ENCODE measurements around the gene TMEM183A. TPM values are rescaled to one million over a fixed set of nuclear protein-coding genes. Genes with fewer than 3 reads are reported as not detected.

The TMEM183A gene
- total and polyA plus RNA-seq, 2 of the 4 experiments (the other 2 are of a cell fraction) = 56.8 to 63.1 TPM

DNA sequence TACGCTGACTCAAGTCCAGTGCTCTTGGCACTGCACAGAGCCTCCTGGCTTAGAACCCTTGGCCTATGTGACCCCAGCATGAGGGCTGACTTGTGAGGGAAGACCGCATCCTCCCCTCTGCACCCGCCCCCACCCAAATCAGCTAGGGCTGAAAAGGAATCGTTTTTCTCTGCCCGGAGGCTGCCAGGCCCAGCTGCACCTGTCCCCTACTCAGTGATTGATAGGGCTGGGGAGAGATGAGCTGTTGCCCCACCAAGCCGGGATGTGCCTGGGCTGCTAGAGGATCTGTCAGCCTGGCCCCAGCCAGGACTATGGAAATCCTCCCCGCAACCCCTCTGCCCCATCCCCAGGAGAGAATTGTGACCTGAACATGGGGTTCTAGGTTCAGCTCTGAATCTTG lies 58.0 kb downstream of the TMEM183A start:
- Histone ChIP-seq H4K8ac (ENCODE audit: low read depth in 2 of 2, low read length in 2 of 2) (no peak overlapping the region), H3K9ac (ENCODE audit: low read depth, low read length) (no peak overlapping the region), H3K56ac (ENCODE audit: extremely low read depth, insufficient read depth, low read length) (no peak overlapping the region), H3K9me3 (ENCODE audit: control insufficient read depth, insufficient read depth, low read length) (no peaks in the 10 kb centered on the region), H3K18ac (ENCODE audit: low read depth, low read length) (no peak overlapping the region), H3K79me1 (ENCODE audit: low read depth in 1 of 2, low read length in 2 of 2) (no peaks in the 10 kb centered on the region), H4K5ac (ENCODE audit: low read depth, low read length) (no peak overlapping the region), H2BK15ac (ENCODE audit: low read depth, low read length) (no peak overlapping the region), H4K20me1 (ENCODE audit: insufficient read depth, low read length) (no peaks in the 10 kb centered on the region; the same call in 1 of the 2 replicates), H3K27ac (ENCODE audit: insufficient read depth, low read length) (no peak overlapping the region), H3K14ac (replicated peaks; ENCODE audit: low read depth, low read length) (no peak overlapping the region), H3K27me3 (ENCODE audit: control insufficient read depth, insufficient read depth, low read length) (no peaks in the 10 kb centered on the region; the same call in 1 of the 2 replicates), H3K4ac (ENCODE audit: low read depth, low read length) (no peak overlapping the region), H3K36me3 (ENCODE audit: control insufficient read depth, insufficient read depth, low read length) (peaks cover 14% of the 10 kb centered on the region), H2BK120ac (ENCODE audit: low read depth, low read length) (no peak overlapping the region), H2AK5ac (ENCODE audit: low read depth, low read length) (no peak overlapping the region), H2AK9ac (replicated peaks; ENCODE audit: low read depth, low read length, poor library complexity) (no peak overlapping the region), H2BK20ac (ENCODE audit: low read depth, low read length) (no peak overlapping the region), H2BK5ac (ENCODE audit: low read depth, low read length, poor library complexity, severe bottlenecking) (no peak overlapping the region), H3K23ac (ENCODE audit: low read depth, low read length) (no peak overlapping the region), H3K4me3 (ENCODE audit: insufficient read depth, low read depth, low read length) (no peak overlapping the region), H4K91ac (ENCODE audit: insufficient read depth, low read depth, low read length) (no peak overlapping the region), H3K4me1 (ENCODE audit: control insufficient read depth, insufficient read depth, low read length) (no peaks in the 10 kb centered on the region), H2AFZ (replicated peaks; ENCODE audit: low read length, poor library complexity) (no peak overlapping the region), H3K4me2 (ENCODE audit: low read depth, low read length) (no peak overlapping the region), H3K9me1 (ENCODE audit: insufficient read depth, low read length) (no peaks in the 10 kb centered on the region)
- ATAC-seq (ENCODE audit: low read depth) = no peak
- WGBS, 2 experiments (ENCODE audit: extremely low coverage in 2 of 2, insufficient read length in 1 of 2) = no CpG with 5 or more reads among the region's 7 CpGs
- POLR2A ChIA-PET (ENCODE audit: unreplicated experiment) = no interaction called here
- in situ Hi-C loops (cut with MboI; ENCODE audit: low sequenced_read_pairs) (no loop called here), intact Hi-C loops (cut with micrococcal nuclease) (no loop called here), dilution Hi-C loops (cut with HindIII; ENCODE audit: low sequenced_read_pairs, unreplicated experiment) (no loop called here)
- BruUV-seq (replicated peaks) = no TSS peak
- TF ChIP-seq CHD1 (IDR thresholded peaks at IDR 0.05; ENCODE audit: low read depth, low read length) = no peak
- TF ChIP-seq POLR2A (IDR thresholded peaks at IDR 0.05; ENCODE audit: low read depth, low read length) = no peak
- TF ChIP-seq RCOR1 (IDR thresholded peaks at IDR 0.05; ENCODE audit: insufficient replicate concordance, low read length) = no peak
- CTCF ChIA-PET = no interaction called here
- DNase-seq = no peak
